GM21423 (cell line): Measurements from ENCODE around the gene COL11A2.

Source experiments
- ATAC-seq: cut with Tn5 transposase; IDR thresholded peaks from one replicate; pipeline ENCODE4 v1.9.1; 2021; ENCODE audit warnings: mild to moderate bottlenecking, moderate library complexity; ENCODE audit not compliant: unreplicated experiment

The COL11A2 gene

GRCh38 chr6:33172688-33173534 is 19.4 kb downstream of the COL11A2 start:
- ATAC-seq: no peak

DNA sequence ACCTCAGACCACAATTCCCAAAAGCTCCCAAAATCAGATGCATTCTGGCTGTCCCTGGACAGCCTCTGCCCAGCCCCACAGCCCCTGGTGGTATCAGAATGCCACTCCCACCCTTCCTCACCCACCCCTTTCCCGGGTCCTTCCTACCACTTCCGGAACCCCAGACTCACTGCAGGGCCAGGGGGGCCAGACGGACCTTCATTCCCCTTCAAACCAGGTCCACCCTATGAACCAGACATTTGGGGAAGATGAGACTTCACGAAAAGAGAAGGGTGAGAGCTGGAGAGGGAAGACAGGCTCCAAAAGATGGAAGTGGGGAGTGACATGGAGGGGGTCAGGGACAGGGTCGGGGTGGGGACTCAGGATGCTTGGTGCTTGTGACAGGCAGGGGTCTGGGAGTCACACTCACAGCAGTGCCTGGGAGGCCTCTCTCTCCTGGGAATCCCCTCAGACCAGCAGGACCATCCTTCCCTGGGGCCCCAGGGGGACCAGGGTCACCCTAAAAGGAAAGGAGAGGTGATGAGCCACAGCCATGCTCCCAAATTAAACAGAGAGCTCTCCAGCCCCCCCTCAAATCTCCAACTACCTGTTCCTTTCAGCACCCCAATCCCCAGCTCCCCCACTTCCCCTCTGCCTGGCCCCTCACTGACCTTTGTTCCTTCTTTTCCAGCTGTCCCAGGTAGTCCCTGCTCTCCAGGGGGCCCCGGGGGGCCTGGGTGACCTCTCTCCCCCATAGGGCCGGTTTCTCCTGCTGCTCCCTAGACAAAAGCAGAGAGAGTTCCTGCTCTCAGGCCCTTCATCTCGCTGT is 20.2 kb downstream of the COL11A2 start:
- no peak for ATAC-seq

GRCh38 chr6:33171016-33171879 is 21.0 kb downstream of the COL11A2 start:
- no peak for ATAC-seq

- ATAC-seq: no peak
Measured at GRCh38 chr6:33170176-33171015, 21.9 kb downstream of the COL11A2 start.

- no peak for ATAC-seq
Measured at GRCh38 chr6:33169291-33170175, 22.7 kb downstream of the COL11A2 start.

- ATAC-seq: no peak
Measured at GRCh38 chr6:33168639-33169038, 23.6 kb downstream of the COL11A2 start.

- no peak for ATAC-seq
Measured at GRCh38 chr6:33168284-33168601, 24.0 kb downstream of the COL11A2 start.

GRCh38 chr6:33167374-33168283 is 24.6 kb downstream of the COL11A2 start:
- ATAC-seq: no peak

DNA sequence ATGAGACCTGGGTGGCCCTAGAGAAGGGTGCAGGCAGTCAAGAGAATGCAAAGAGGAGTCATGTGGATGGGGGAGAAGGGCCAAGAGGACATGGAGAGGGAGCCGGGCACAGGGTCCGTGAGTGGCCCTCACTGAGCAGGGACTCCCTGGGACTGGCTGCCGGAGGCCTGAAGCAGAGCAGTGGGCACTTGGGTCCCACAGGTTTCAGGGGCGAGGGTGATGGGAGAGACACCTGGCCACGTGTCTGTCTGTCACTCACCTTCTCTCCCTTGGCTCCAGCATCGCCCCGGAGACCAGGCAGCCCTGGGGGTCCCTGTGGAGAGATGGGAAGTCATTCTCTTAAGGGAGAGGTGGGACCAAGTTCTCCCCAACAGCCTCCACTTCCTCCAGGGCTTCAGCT is 25.5 kb downstream of the COL11A2 start:
- no peak for ATAC-seq

DNA sequence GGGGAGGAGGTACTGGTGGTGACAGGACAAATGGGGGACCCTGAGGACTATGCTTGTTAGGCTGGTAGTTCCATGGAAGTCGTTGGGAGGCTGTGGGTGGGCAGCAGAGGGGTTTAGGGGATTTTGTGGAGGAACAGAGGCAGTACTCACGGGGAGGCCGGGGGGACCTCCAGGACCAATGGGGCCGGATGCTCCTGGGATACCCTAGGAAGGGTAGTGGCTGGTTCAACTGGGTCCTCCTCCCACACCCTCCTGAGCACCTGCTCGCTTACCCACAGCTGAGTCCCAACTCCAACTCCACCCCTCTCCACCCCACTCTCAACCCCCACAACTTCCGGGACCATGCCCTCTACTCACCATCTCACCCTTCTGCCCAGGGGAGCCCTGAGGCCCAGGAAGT is 25.9 kb downstream of the COL11A2 start:
- ATAC-seq: no peak

GRCh38 chr6:33165581-33166258 is 26.5 kb downstream of the COL11A2 start:
- no peak for ATAC-seq

GRCh38 chr6:33164665-33165373 is 27.4 kb downstream of the COL11A2 start:
- no peak for ATAC-seq

- no peak for ATAC-seq
Measured at GRCh38 chr6:33164176-33164575, 28.1 kb downstream of the COL11A2 start.

DNA sequence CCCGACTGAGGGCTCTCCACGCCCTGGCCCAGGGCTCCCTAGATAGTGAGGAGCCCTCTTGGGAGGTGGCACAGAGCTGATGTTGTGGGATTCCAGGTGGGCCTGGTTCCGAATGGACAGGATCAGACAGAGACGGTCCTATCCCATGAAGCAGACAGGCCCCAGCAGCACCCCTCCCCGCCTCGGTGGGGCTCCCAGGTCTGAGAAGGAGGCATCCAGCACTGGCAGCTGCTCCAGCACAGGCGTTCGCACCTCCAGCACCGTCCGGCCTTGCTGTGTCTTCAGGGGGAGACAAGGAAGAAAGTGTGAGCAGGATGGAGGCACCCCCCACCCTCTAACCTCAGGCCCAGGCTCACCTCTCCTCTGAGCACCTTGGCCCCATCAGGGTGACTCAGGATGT is 28.7 kb downstream of the COL11A2 start:
- no peak for ATAC-seq

DNA sequence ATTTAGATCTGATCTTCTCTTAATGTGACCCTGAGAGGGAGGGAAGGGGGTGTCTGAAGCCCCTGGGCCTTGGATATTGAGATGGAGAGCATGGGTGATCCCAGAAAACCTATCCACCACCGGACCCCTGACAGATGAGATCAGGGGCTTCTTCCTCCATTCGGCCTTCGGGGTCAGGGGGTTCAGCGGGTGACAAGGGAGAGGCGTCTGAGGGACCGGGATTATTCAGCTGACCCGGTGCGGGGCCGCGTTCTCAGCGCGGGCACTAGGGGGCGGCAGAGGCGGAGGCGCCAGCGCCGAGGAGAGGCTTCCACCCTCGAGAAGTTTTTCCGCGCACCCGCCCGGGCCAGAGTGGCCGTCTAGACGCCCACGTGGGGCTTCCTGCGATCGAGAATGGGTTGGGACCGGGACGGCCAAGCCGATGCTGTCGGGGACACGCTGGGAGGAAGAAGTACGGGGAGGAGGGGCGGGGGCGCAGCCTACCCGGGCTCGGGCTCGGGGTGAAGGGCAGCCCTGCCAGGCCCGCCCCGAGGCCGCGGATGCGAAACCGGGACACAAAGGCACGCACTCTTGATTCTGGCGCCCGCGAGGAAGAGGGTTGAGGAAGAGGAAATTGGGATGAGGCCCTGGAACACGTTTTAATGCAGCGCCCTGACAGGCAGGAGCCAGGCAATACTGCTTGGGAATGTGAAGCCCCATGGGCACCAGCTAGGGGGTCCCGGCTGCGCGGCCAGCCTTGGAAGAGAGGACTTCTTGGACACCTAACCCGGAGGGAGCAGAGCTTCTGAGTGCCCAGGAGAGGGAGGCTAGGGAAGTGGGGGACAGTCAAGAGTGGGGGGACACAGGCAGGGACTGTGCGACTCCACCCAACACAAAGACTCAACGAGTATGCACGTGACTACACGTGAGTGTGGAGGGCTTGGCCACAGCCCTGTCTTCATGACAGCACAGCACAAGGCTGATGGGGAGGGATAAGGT is 30.6 kb downstream of the COL11A2 start:
- ATAC-seq: no peak

GRCh38 chr6:33160728-33161344 is 31.4 kb downstream of the COL11A2 start:
- ATAC-seq: no peak
